Ishikawa (cell line): ENCODE data around the gene PLCL1.

Experiments
- CEBPB ChIP-seq: IDR thresholded peaks from 2 replicates; pipeline ENCODE4 v1.6.1; 2012
- CREB1 ChIP-seq: IDR thresholded peaks from 2 replicates; pipeline ENCODE4 v1.6.1; 2012; ENCODE audit warnings: low read depth
- EGR1 ChIP-seq: IDR thresholded peaks from 2 replicates; pipeline ENCODE4 v1.6.1; 2012
- EP300 ChIP-seq: IDR thresholded peaks from 2 replicates; pipeline ENCODE4 v1.6.1; 2012; ENCODE audit warnings: borderline replicate concordance
- FOXM1 ChIP-seq: IDR thresholded peaks from 2 replicates; pipeline ENCODE4 v1.6.1; 2012; ENCODE audit warnings: low read depth, borderline replicate concordance
- MAX ChIP-seq: IDR thresholded peaks from 2 replicates; pipeline ENCODE4 v1.6.1; 2012
- REST ChIP-seq: IDR thresholded peaks from 2 replicates; pipeline ENCODE4 v1.6.1; 2012; ENCODE audit warnings: low read depth, mild to moderate bottlenecking
- TAF1 ChIP-seq: IDR thresholded peaks from 2 replicates; pipeline ENCODE4 v1.6.1; 2012; ENCODE audit warnings: low read depth, mild to moderate bottlenecking
- TCF12 ChIP-seq: IDR thresholded peaks from 2 replicates; pipeline ENCODE4 v1.6.1; 2012; ENCODE audit warnings: low read depth
- USF1 ChIP-seq: IDR thresholded peaks from 2 replicates; pipeline ENCODE4 v1.6.1; 2012
- YY1 ChIP-seq: IDR thresholded peaks from 2 replicates; pipeline ENCODE4 v1.6.1; 2012; ENCODE audit warnings: low read depth
- ZBTB7A ChIP-seq: IDR thresholded peaks from 2 replicates; pipeline ENCODE4 v1.6.1; 2012; ENCODE audit warnings: low read depth

GRCh38 chr2:197793456-197793855 is 10.9 kb upstream of the PLCL1 start:
- TF ChIP-seq YY1 (no peak), CREB1 (no peak), ZBTB7A (no peak), MAX (no peak), EP300 (no peak), USF1 (no peak), REST (no peak), TAF1 (no peak), TCF12 (no peak), EGR1 (no peak), CEBPB (no peak), FOXM1 (no peak)
